ENCODE data around the gene MPRIP. TPM values are rescaled to one million over a fixed set of nuclear protein-coding genes. Genes with fewer than 3 reads are reported as not detected.

MPRIP gene
- polyA plus RNA-seq, 1 donor (not counting 4 experiments of a cell fraction or from before 2014, with no cell fraction given), result 113 TPM

- no peak overlapping the region for H3K4me2 ChIP-seq (ENCODE audit: control insufficient read depth, extremely low read depth, insufficient read depth, low read depth, low read length)
- H3K79me2 ChIP-seq (ENCODE audit: control insufficient read depth, insufficient read depth, low read length), result no peaks in the 10 kb centered on the region
- no peaks in the 10 kb centered on the region for H3K9me1 ChIP-seq (ENCODE audit: control insufficient read depth, extremely low read depth, insufficient read depth, low read length)
- H3K4me1 ChIP-seq (ENCODE audit: control insufficient read depth, extremely low read depth, insufficient read depth, low read length), result peaks cover 13% of the 10 kb centered on the region
- FAIRE-seq (no peak), DNase-seq (ENCODE audit: low read depth, low spot score) (no peak)
- no peak overlapping the region for H2AFZ ChIP-seq (ENCODE audit: control insufficient read depth, low read length)
- no peaks in the 10 kb centered on the region for H4K20me1 ChIP-seq (ENCODE audit: control insufficient read depth, extremely low read depth, insufficient read depth, low read length)
- dilution Hi-C loops (cut with MboI; ENCODE audit: extremely low pct_ligation_motif_present, low sequenced_read_pairs), result no loop called here
- H3K36me3 ChIP-seq (ENCODE audit: control insufficient read depth in 2 of 2, extremely low read depth in 1 of 2, insufficient read depth in 2 of 2, low read length in 2 of 2), result no peaks in the 10 kb centered on the region
- H3K27ac ChIP-seq (ENCODE audit: control insufficient read depth, insufficient read depth, low read length), result no peak overlapping the region
- TF ChIP-seq, protein P1, sequence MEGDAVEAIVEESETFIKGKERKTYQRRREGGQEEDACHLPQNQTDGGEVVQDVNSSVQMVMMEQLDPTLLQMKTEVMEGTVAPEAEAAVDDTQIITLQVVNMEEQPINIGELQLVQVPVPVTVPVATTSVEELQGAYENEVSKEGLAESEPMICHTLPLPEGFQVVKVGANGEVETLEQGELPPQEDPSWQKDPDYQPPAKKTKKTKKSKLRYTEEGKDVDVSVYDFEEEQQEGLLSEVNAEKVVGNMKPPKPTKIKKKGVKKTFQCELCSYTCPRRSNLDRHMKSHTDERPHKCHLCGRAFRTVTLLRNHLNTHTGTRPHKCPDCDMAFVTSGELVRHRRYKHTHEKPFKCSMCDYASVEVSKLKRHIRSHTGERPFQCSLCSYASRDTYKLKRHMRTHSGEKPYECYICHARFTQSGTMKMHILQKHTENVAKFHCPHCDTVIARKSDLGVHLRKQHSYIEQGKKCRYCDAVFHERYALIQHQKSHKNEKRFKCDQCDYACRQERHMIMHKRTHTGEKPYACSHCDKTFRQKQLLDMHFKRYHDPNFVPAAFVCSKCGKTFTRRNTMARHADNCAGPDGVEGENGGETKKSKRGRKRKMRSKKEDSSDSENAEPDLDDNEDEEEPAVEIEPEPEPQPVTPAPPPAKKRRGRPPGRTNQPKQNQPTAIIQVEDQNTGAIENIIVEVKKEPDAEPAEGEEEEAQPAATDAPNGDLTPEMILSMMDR (optimal IDR thresholded peaks at IDR 0.05 in 1 of 3, IDR thresholded peaks at IDR 0.05 in 1 of 3, conservative IDR thresholded peaks at IDR 0.05 in 1 of 3; ENCODE audit: extremely low read depth in 1 of 3, insufficient read depth in 2 of 3, low read length in 3 of 3), result no peak
- TF ChIP-seq EZH2 (IDR thresholded peaks at IDR 0.05; ENCODE audit: low read length), result no peak
- H3K27me3 ChIP-seq (ENCODE audit: control insufficient read depth, extremely low read depth, insufficient read depth, low read length), result no peaks in the 10 kb centered on the region
- no peak overlapping the region for H3K4me3 ChIP-seq (ENCODE audit: control insufficient read depth in 2 of 3, extremely low read depth in 1 of 3, insufficient read depth in 2 of 3, low read depth in 1 of 3, low read length in 3 of 3)
- H3K9ac ChIP-seq (ENCODE audit: control insufficient read depth, extremely low read depth, insufficient read depth, low read length), result no peak overlapping the region
- H3K9me3 ChIP-seq (ENCODE audit: control insufficient read depth, low read depth, low read length), result no peaks in the 10 kb centered on the region
Measured at GRCh38 chr17:17035490-17035889, 6.8 kb upstream of the MPRIP start.

GRCh38 chr17:17035920-17036523, 6.2 kb upstream of the MPRIP start:
- TF ChIP-seq, protein P1 (optimal IDR thresholded peaks at IDR 0.05 in 1 of 3, IDR thresholded peaks at IDR 0.05 in 1 of 3, conservative IDR thresholded peaks at IDR 0.05 in 1 of 3; ENCODE audit: extremely low read depth in 1 of 3, insufficient read depth in 2 of 3, low read length in 3 of 3), result no peak
- no peak for TF ChIP-seq EZH2 (IDR thresholded peaks at IDR 0.05; ENCODE audit: low read length)

More at GRCh38 chr17:17035920-17036523, 6.2 kb upstream of the MPRIP start:
- Histone ChIP-seq H3K27me3 (ENCODE audit: control insufficient read depth, extremely low read depth, insufficient read depth, low read length) (no peaks in the 10 kb centered on the region), H3K4me3 (ENCODE audit: control insufficient read depth in 2 of 3, extremely low read depth in 1 of 3, insufficient read depth in 2 of 3, low read depth in 1 of 3, low read length in 3 of 3) (no peak overlapping the region), H4K20me1 (ENCODE audit: control insufficient read depth, extremely low read depth, insufficient read depth, low read length) (no peaks in the 10 kb centered on the region), H3K4me2 (ENCODE audit: control insufficient read depth, extremely low read depth, insufficient read depth, low read depth, low read length) (no peak overlapping the region), H3K9ac (ENCODE audit: control insufficient read depth, extremely low read depth, insufficient read depth, low read length) (no peak overlapping the region), H3K4me1 (ENCODE audit: control insufficient read depth, extremely low read depth, insufficient read depth, low read length) (peaks cover 14% of the 10 kb centered on the region), H3K9me1 (ENCODE audit: control insufficient read depth, extremely low read depth, insufficient read depth, low read length) (no peaks in the 10 kb centered on the region), H3K36me3 (ENCODE audit: control insufficient read depth in 2 of 2, extremely low read depth in 1 of 2, insufficient read depth in 2 of 2, low read length in 2 of 2) (no peaks in the 10 kb centered on the region), H3K27ac (ENCODE audit: control insufficient read depth, insufficient read depth, low read length) (no peak overlapping the region), H2AFZ (ENCODE audit: control insufficient read depth, low read length) (no peak overlapping the region), H3K79me2 (ENCODE audit: control insufficient read depth, insufficient read depth, low read length) (no peaks in the 10 kb centered on the region), H3K9me3 (ENCODE audit: control insufficient read depth, low read depth, low read length) (no peaks in the 10 kb centered on the region)
- no peak for FAIRE-seq
- dilution Hi-C loops (cut with MboI; ENCODE audit: extremely low pct_ligation_motif_present, low sequenced_read_pairs), result no loop called here
- DNase-seq (ENCODE audit: low read depth, low spot score), result no peak
